Endothelial cell of umbilical vein (primary cell): Measurements from ENCODE around the gene ANAPC16. TPM values are rescaled to one million over a fixed set of nuclear protein-coding genes. Genes with fewer than 3 reads are reported as not detected.

Experiments used
- BruUV-seq: library from RNA; stranded (reverse); fragments of 400-500 nt; replicated peaks from 2 replicates; lab custom pipeline; 2021; lab: Mats Ljungman, UMichigan
- CTCF ChIA-PET: fragments of 300-600, 350-600 bp; sonication (Branson Sonifier 250); formaldehyde crosslinking; loops from one replicate; lab custom pipeline; 2021; ENCODE audit warnings: antibody characterized with exemption, inconsistent platforms; lab: Charles Lee
- POLR2A ChIA-PET: fragments of 300-600, 350-600 bp; sonication (Branson Sonifier 250); formaldehyde crosslinking; loops from one replicate; lab custom pipeline; 2021; ENCODE audit warnings: antibody characterized with exemption, inconsistent platforms; lab: Charles Lee
- DNase-seq: peaks from one replicate; pipeline ENCODE4 v3.0.0-alpha.2; 2011; ENCODE audit warnings: low read depth, low spot score
- FAIRE-seq: peaks from 2 replicates; lab custom pipeline; 2011; peaks lifted over from hg19 to GRCh38; lab: Jason Lieb, UNC
- H2AFZ ChIP-seq: 2 replicates; pipeline ENCODE4 v1.6.0; 2012; ENCODE audit warnings: low read depth, low read length, control low read depth, inconsistent platforms
- H3K27ac ChIP-seq: 2 replicates; pipeline ENCODE4 v1.5.1; 2011; ENCODE audit warnings: low read depth, mild to moderate bottlenecking, control low read depth, low read length, moderate library complexity; ENCODE audit not compliant: insufficient read depth
- H3K27me3 ChIP-seq, 2 experiments: 2 replicates each; pipeline versions ENCODE4 v1.6.0 to v1.6.1; 2011; ENCODE audit warnings: low read length in 2 of 2, mixed read lengths in 1 of 2; ENCODE audit not compliant: control insufficient read depth in 2 of 2, insufficient read depth in 2 of 2
- H3K36me3 ChIP-seq, 2 experiments: 2 replicates in 1 of 2; 3 replicates in 1 of 2; pipeline ENCODE4 v1.5.1; 2011; ENCODE audit warnings: low read length in 2 of 2, mild to moderate bottlenecking in 1 of 2, moderate library complexity in 1 of 2; ENCODE audit not compliant: control insufficient read depth in 2 of 2, insufficient read depth in 2 of 2; ENCODE audit errors: extremely low read depth in 1 of 2
- H3K4me1 ChIP-seq: 3 replicates; pipeline ENCODE4 v1.5.1; 2011; ENCODE audit warnings: mild to moderate bottlenecking, low read length; ENCODE audit not compliant: control insufficient read depth, insufficient read depth; ENCODE audit errors: extremely low read depth
- H3K4me2 ChIP-seq: 2 replicates; pipeline ENCODE4 v1.6.1; 2011; ENCODE audit warnings: low read length, control low read depth, mixed read lengths; ENCODE audit not compliant: insufficient read depth
- H3K4me3 ChIP-seq, 3 experiments: fragments of 200-600 bp in 1 of 3; sonication (generic), shearing (Covaris generic) in 1 of 3; replicated peaks in 1 of 3; 2 replicates each; pipeline ENCODE4 v1.5.1; 2011 to 2016; ENCODE audit warnings: control low read depth in 3 of 3, low read length in 3 of 3, mild to moderate bottlenecking in 2 of 3, inconsistent platforms in 1 of 3, low read depth in 1 of 3, moderate library complexity in 1 of 3; ENCODE audit not compliant: insufficient read depth in 1 of 3
- H3K79me2 ChIP-seq: 2 replicates; pipeline ENCODE4 v1.6.0; 2012; ENCODE audit warnings: low read length, inconsistent platforms; ENCODE audit not compliant: control insufficient read depth, insufficient read depth
- H3K9ac ChIP-seq: replicated peaks from 2 replicates; pipeline ENCODE3; 2011; ENCODE audit warnings: low read length, control low read depth; ENCODE audit not compliant: insufficient read depth; ENCODE audit errors: extremely low read depth
- H3K9me1 ChIP-seq: replicated peaks from 3 replicates; pipeline ENCODE4 v1.6.0; 2011; ENCODE audit warnings: mild to moderate bottlenecking, low read length; ENCODE audit not compliant: control insufficient read depth, insufficient read depth; ENCODE audit errors: extremely low read depth
- H3K9me3 ChIP-seq: replicated peaks from 2 replicates; pipeline ENCODE4 v1.5.1; 2012; ENCODE audit warnings: low read length, inconsistent platforms; ENCODE audit not compliant: control insufficient read depth, insufficient read depth
- H4K20me1 ChIP-seq: replicated peaks from 2 replicates; pipeline ENCODE3; 2011; ENCODE audit warnings: mild to moderate bottlenecking, low read length; ENCODE audit not compliant: control insufficient read depth, insufficient read depth; ENCODE audit errors: extremely low read depth
- EZH2 ChIP-seq: IDR thresholded peaks from 2 replicates; pipeline ENCODE4 v1.6.1; 2012; ENCODE audit warnings: borderline replicate concordance, low read depth, mild to moderate bottlenecking, moderate library complexity, low read length, inconsistent platforms; ENCODE audit not compliant: severe bottlenecking
- FOS ChIP-seq: IDR thresholded peaks from 2 replicates; pipeline ENCODE4 v1.6.1; 2011; ENCODE audit warnings: mild to moderate bottlenecking, low read length, moderate library complexity, borderline replicate concordance; ENCODE audit not compliant: insufficient read depth
- GATA2 ChIP-seq: IDR thresholded peaks from 2 replicates; pipeline ENCODE4 v1.7.0; 2011; ENCODE audit warnings: low read depth, mild to moderate bottlenecking, moderate library complexity, mixed read lengths, low read length; ENCODE audit not compliant: insufficient read length, insufficient read depth
- JUN ChIP-seq: IDR thresholded peaks from 2 replicates; pipeline ENCODE4 v1.6.1; 2011; ENCODE audit warnings: borderline replicate concordance, low read depth; ENCODE audit not compliant: insufficient read length, insufficient read depth
- MYC ChIP-seq: IDR thresholded peaks from one replicate; pipeline ENCODE4 v1.6.1; 2011; ENCODE audit warnings: mild to moderate bottlenecking, low read depth, low read length
- POLR2A ChIP-seq: IDR thresholded peaks from 2 replicates; pipeline ENCODE4 v1.6.1; 2012; ENCODE audit warnings: low read depth, mild to moderate bottlenecking, control low read depth, low read length
- POLR2AphosphoS5 ChIP-seq: IDR thresholded peaks from 2 replicates; pipeline ENCODE4 v1.6.1; 2012; ENCODE audit warnings: low read depth, mild to moderate bottlenecking, control low read depth, low read length, moderate library complexity; ENCODE audit not compliant: insufficient read depth
- dilution Hi-C: fragments of 300-500 bp; cut with MboI; formaldehyde crosslinking; loops from one replicate; pipeline ENCODE4 v1.15.0; 2019; ENCODE audit warnings: low sequenced_read_pairs; ENCODE audit not compliant: extremely low pct_ligation_motif_present
- intact Hi-C: fragments of 100-400 bp; cut with micrococcal nuclease; formaldehyde crosslinking; loops from one replicate; pipeline ENCODE4 v1.10.0; 2022
- polyA plus RNA-seq, 4 experiments: library from polyadenylated mRNA; depleted of rRNA in 3 of 4; stranded (reverse) in 3 of 4; unstranded in 1 of 4; fragments of >200 nt; gene quantifications; 2 replicates each; pipeline versions ENCODE4 v1.2.1 to v1.2.3, GENCODE V29; 2011 to 2012; ENCODE audit warnings: missing spikeins in 1 of 4
- total RNA-seq: library from RNA; stranded (reverse); gene quantifications from 2 replicates; pipeline ENCODE4 v1.2.3, GENCODE V29; 2021
- TF ChIP-seq, protein P1 (sequence below), 2 donors: IDR thresholded peaks; 1 replicate in 1 of 2; 2 replicates in 1 of 2; pipeline ENCODE4 v1.5.1; 2011; ENCODE audit warnings: low read length in 2 of 2, mild to moderate bottlenecking in 2 of 2, moderate library complexity in 2 of 2, control low read depth in 1 of 2, inconsistent platforms in 1 of 2, low read depth in 1 of 2; ENCODE audit not compliant: insufficient read depth in 1 of 2; ENCODE audit errors: extremely low read depth in 1 of 2
- TF ChIP-seq, protein P2 (sequence below): IDR thresholded peaks from 2 replicates; pipeline ENCODE4 v1.6.1; 2011; ENCODE audit not compliant: insufficient read depth, insufficient read length

Gene ANAPC16
- total and polyA plus RNA-seq, 2 donors (not counting 3 experiments of a cell fraction or from before 2014, with no cell fraction given) = 38.1 to 44.4 TPM

DNA sequence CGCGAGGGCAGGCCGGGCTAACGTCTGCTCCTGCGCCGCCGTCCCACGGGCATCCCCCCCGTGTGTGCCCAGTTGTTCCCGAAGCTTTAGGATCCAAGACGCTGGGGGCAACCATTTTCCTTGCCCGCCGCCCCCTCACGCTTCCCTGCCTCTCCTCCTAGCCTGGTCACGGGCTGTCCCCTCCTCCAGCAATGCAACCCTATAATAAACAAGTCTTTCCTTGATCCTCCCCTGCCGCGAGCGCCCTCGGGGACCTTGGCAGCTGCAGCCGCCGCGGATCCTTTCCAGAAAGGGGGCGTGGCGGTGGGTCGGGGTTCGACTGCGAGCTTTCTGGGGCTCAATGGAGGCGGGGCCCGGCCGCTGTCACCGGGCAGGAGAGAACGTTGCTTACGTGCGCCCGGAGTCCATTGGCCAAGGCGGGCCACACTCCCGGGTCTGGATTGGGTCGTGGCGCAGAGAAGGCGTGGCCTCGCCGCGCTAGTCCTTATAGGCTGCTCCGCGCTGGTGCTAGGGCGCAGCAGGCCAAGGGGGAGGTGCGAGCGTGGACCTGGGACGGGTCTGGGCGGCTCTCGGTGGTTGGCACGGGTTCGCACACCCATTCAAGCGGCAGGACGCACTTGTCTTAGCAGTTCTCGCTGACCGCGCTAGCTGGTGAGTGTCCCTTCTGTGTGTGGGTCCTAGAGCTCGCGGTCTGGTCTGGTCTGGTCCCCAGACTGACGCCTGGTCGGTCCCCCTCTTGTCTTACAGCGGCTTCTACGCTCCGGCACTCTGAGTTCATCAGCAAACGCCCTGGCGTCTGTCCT lies 57.8 kb downstream of the ANAPC16 start, which contains the start of gene DDIT4:
Gene DDIT4, plus strand, starts transcription at position 515 of the 803 bp plus-strand sequence. CDS start 293 bp downstream, outside the sequence.
- no TSS peak for BruUV-seq
- intact Hi-C loops (loop anchor here (1.0 kb wide), 8 partner anchors 13 to 147 kb away; no protein-coding TSS in a partner anchor), dilution Hi-C loops (no loop called here)

More for the DNA sequence above, 57.8 kb downstream of the ANAPC16 start, which contains the start of gene DDIT4:
- Histone ChIP-seq H3K4me1 (peaks cover 23% of the 10 kb centered on the region), H3K9me1 (no peaks in the 10 kb centered on the region), H3K27me3 (no peaks in the 10 kb centered on the region), H3K36me3 (peaks cover 0 to 7% of the 10 kb centered on the region in 2 experiments), H3K27ac (peak within 1 kb of the TSS; percentile 59), H3K4me2 (peak within 1 kb of the TSS; percentile 80), H2AFZ (peak within 1 kb of the TSS; percentile 79), H4K20me1 (no peaks in the 10 kb centered on the region), H3K9me3 (no peaks in the 10 kb centered on the region), H3K79me2 (peaks cover 16% of the 10 kb centered on the region), H3K9ac (peak within 1 kb of the TSS; percentile 78), H3K4me3 (peak within 1 kb of the TSS; percentile 37 to 68 (median 66))
- DNase-seq (peak; percentile 99), FAIRE-seq (peak; percentile 96)
- TF ChIP-seq, protein P1, sequence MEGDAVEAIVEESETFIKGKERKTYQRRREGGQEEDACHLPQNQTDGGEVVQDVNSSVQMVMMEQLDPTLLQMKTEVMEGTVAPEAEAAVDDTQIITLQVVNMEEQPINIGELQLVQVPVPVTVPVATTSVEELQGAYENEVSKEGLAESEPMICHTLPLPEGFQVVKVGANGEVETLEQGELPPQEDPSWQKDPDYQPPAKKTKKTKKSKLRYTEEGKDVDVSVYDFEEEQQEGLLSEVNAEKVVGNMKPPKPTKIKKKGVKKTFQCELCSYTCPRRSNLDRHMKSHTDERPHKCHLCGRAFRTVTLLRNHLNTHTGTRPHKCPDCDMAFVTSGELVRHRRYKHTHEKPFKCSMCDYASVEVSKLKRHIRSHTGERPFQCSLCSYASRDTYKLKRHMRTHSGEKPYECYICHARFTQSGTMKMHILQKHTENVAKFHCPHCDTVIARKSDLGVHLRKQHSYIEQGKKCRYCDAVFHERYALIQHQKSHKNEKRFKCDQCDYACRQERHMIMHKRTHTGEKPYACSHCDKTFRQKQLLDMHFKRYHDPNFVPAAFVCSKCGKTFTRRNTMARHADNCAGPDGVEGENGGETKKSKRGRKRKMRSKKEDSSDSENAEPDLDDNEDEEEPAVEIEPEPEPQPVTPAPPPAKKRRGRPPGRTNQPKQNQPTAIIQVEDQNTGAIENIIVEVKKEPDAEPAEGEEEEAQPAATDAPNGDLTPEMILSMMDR (IDR thresholded peaks at IDR 0.05; ENCODE audit: extremely low read depth in 1 of 2, insufficient read depth in 1 of 2, low read depth in 1 of 2, low read length in 2 of 2) = no peak
- TF ChIP-seq GATA2 (no peak), JUN (no peak), POLR2A (peak; percentile 100), MYC (no peak), EZH2 (no peak), FOS (no peak), POLR2AphosphoS5 (peak; percentile 100)
- TF ChIP-seq, protein P2, sequence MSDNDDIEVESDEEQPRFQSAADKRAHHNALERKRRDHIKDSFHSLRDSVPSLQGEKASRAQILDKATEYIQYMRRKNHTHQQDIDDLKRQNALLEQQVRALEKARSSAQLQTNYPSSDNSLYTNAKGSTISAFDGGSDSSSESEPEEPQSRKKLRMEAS = peak; percentile 55
- ChIA-PET CTCF (interaction anchor here (0.7 to 9.4 kb wide), 15 partner anchors 12 to 377 kb away, joined by 3 to 214 read pairs (median 6); partner anchors contain the start of genes ANAPC16 and ASCC1), POLR2A (interaction anchor here (0.6 to 6.1 kb wide), 29 partner anchors 9 to 237 kb away, joined by 3 to 59 read pairs (median 5); partner anchors contain the start of genes ANAPC16 and ASCC1)
